HL-60 (cell line): ENCODE results near the gene GALR2.

Source experiments
- DNase-seq, 2 experiments: peaks; one replicate each; pipeline ENCODE4 v3.0.0-alpha.2; 2010 to 2020; ENCODE audit warnings: low read depth in 1 of 2, low spot score in 1 of 2
- H3K27ac ChIP-seq: fragments of 250-450 bp; sonication (Bioruptor Pico); replicated peaks from 2 replicates; pipeline ENCODE4 v1.5.1; 2020; ENCODE audit warnings: mild to moderate bottlenecking, moderate library complexity
- H3K27me3 ChIP-seq: fragments of 250-450 bp; sonication (Bioruptor Pico); 2 replicates; pipeline ENCODE4 v1.5.1; 2021; ENCODE audit warnings: mild to moderate bottlenecking, moderate library complexity; ENCODE audit not compliant: insufficient read depth, poor library complexity, severe bottlenecking
- H3K4me3 ChIP-seq: replicated peaks from 2 replicates; pipeline ENCODE4 v1.5.1; 2011; ENCODE audit warnings: mild to moderate bottlenecking, control low read depth, low read length; ENCODE audit not compliant: insufficient read depth
- GABPA ChIP-seq: IDR thresholded peaks from 2 replicates; pipeline ENCODE4 v1.6.1; 2012; ENCODE audit warnings: low read depth
- POLR2AphosphoS5 ChIP-seq: IDR thresholded peaks from 2 replicates; pipeline ENCODE4 v1.6.1; 2012; ENCODE audit warnings: low read depth
- SPI1 ChIP-seq: IDR thresholded peaks from 2 replicates; pipeline ENCODE4 v1.6.1; 2012; ENCODE audit warnings: low read depth, mild to moderate bottlenecking, borderline replicate concordance
- TF ChIP-seq, protein P1 (sequence below): IDR thresholded peaks from 2 replicates; pipeline ENCODE4 v1.6.1; 2012; ENCODE audit warnings: low read depth; ENCODE audit not compliant: insufficient replicate concordance
- TF ChIP-seq, protein P2 (sequence below): IDR thresholded peaks from one replicate; pipeline ENCODE4 v1.5.1; 2011; ENCODE audit warnings: low read length, control low read depth, inconsistent platforms; ENCODE audit not compliant: insufficient read depth

The GALR2 gene

DNA sequence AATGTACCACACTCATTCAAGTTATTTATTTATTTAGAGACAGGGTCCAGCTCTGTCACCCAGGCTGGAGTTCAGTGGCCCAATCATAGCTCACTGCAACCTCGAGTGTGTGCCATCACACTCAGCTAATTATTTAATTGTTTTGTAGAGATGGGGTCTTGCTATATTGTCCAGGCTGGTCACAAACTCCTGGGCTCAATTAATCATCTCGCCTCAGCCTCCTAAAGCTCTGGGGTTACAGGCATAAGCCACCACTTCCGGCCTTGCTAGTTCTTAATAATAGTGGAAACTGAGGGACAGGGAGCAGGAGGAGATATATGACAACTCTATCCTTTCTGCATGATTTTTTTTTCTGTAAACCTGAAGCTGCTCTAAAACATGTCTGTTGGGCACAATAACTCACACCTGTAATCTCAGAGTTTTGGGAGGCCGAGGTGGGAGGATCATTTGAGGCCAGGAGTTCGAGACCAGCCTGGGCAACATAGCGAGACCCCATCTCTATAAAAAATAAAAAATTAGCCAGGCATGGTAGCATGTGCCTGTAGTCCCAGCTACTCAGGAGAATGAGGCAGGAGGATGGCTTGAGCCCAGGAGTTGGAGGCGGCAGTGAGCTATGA is 40.7 kb downstream of the GALR2 start:
- Histone ChIP-seq H3K27me3 (no peaks in the 10 kb centered on the region), H3K27ac (no peak overlapping the region), H3K4me3 (no peak overlapping the region)
- TF ChIP-seq, protein P1, sequence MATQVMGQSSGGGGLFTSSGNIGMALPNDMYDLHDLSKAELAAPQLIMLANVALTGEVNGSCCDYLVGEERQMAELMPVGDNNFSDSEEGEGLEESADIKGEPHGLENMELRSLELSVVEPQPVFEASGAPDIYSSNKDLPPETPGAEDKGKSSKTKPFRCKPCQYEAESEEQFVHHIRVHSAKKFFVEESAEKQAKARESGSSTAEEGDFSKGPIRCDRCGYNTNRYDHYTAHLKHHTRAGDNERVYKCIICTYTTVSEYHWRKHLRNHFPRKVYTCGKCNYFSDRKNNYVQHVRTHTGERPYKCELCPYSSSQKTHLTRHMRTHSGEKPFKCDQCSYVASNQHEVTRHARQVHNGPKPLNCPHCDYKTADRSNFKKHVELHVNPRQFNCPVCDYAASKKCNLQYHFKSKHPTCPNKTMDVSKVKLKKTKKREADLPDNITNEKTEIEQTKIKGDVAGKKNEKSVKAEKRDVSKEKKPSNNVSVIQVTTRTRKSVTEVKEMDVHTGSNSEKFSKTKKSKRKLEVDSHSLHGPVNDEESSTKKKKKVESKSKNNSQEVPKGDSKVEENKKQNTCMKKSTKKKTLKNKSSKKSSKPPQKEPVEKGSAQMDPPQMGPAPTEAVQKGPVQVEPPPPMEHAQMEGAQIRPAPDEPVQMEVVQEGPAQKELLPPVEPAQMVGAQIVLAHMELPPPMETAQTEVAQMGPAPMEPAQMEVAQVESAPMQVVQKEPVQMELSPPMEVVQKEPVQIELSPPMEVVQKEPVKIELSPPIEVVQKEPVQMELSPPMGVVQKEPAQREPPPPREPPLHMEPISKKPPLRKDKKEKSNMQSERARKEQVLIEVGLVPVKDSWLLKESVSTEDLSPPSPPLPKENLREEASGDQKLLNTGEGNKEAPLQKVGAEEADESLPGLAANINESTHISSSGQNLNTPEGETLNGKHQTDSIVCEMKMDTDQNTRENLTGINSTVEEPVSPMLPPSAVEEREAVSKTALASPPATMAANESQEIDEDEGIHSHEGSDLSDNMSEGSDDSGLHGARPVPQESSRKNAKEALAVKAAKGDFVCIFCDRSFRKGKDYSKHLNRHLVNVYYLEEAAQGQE, result no peak
- TF ChIP-seq SPI1, result no peak
- TF ChIP-seq, protein P2, sequence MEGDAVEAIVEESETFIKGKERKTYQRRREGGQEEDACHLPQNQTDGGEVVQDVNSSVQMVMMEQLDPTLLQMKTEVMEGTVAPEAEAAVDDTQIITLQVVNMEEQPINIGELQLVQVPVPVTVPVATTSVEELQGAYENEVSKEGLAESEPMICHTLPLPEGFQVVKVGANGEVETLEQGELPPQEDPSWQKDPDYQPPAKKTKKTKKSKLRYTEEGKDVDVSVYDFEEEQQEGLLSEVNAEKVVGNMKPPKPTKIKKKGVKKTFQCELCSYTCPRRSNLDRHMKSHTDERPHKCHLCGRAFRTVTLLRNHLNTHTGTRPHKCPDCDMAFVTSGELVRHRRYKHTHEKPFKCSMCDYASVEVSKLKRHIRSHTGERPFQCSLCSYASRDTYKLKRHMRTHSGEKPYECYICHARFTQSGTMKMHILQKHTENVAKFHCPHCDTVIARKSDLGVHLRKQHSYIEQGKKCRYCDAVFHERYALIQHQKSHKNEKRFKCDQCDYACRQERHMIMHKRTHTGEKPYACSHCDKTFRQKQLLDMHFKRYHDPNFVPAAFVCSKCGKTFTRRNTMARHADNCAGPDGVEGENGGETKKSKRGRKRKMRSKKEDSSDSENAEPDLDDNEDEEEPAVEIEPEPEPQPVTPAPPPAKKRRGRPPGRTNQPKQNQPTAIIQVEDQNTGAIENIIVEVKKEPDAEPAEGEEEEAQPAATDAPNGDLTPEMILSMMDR, result no peak
- no peak for TF ChIP-seq POLR2AphosphoS5
- no peak for TF ChIP-seq GABPA
- DNase-seq, result no peak

DNA sequence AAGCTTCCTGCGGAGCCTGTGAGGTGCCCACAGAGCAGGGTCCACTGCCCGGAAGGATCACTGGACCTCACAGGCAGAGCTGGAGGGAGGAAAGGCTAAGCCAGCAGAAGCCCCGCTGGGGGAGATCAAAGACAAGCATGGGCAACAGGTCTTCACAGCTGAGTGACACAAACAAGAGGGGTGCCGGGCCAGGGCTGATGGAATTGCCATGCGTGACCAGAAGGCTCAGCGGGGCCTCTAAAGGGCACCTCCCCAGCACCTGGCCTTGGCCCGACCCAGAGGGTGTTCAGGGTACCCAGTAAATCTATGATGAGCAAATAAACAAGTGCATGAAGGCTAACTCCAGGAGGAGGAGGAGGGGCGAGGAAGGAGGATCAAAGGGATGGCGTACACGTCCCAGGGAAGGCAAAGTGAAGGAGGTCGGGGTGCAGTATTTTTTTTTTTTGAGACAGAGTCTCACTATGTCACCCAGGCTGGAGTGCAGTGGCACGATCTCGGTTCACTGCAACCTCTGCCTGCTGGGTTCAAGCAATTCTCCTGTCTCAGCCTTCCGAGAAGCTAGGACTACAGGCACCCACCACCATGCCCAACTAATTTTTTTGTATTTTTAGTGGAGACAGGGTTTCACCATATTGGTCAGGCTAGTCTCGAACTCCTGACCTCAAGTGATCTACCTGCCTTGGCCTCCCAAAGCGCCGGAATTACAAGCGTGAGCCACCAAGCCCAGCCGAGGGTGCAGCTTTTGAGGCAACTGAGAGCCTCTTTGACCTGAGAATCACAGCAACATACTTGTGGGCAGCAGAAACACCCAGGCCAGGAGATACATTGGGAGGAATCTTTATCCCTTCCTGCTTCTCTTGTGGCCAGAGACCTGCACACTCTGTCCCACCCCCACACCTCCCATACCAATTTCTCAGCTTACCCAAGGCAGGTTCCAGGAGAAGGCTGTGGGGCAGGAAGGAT is 45.1 kb downstream of the GALR2 start:
- DNase-seq, result no peak
- Histone ChIP-seq H3K4me3 (no peak overlapping the region), H3K27me3 (no peaks in the 10 kb centered on the region), H3K27ac (no peak overlapping the region)
- TF ChIP-seq, protein P1, result no peak
- TF ChIP-seq SPI1, result no peak
- TF ChIP-seq, protein P2, result no peak
- no peak for TF ChIP-seq GABPA
- no peak for TF ChIP-seq POLR2AphosphoS5

DNA sequence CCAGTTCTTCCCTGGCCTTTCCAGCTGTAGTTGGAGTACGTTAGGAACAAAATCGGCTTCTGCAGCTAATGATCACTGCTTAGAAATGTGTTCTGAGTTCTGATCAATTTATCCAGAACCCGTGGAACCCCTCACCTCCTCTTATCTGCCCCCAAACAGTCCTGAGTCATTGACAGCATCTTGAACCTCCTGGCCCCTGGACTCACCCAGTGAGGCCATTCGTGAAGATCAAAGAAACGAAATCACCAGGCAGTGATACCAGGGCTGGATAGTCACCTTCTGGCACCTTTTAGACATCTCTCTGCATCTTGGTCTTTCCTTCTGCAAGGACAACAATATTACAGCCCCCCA is 46.1 kb downstream of the GALR2 start:
- TF ChIP-seq, protein P2, result no peak
- TF ChIP-seq POLR2AphosphoS5, result no peak
- no peak for TF ChIP-seq SPI1
- TF ChIP-seq, protein P1, result no peak
- no peak for TF ChIP-seq GABPA
- no peak for DNase-seq
- Histone ChIP-seq H3K27ac (no peak overlapping the region), H3K27me3 (no peaks in the 10 kb centered on the region), H3K4me3 (no peak overlapping the region)
